Upper lobe of left lung (tissue), 4 donors: ENCODE measurements around the gene TMEM183A.

Source experiments
- POLR2A ChIP-seq, 4 donors: fragments of 450-650 bp; IDR thresholded peaks; one replicate each; pipeline ENCODE4 v1.5.1; 2016 to 2017; ENCODE audit warnings: antibody characterized with exemption in 4 of 4, mild to moderate bottlenecking in 2 of 4
- TF ChIP-seq, protein P1 (sequence below), 6 experiments: fragments of 450-650 bp in 4 of 6; fragments of 200-600 bp in 2 of 6; sonication (generic) in 2 of 6; IDR thresholded peaks; one replicate each; pipeline ENCODE4 v1.5.1; 2016 to 2019; ENCODE audit warnings: antibody characterized with exemption in 6 of 6

DNA sequence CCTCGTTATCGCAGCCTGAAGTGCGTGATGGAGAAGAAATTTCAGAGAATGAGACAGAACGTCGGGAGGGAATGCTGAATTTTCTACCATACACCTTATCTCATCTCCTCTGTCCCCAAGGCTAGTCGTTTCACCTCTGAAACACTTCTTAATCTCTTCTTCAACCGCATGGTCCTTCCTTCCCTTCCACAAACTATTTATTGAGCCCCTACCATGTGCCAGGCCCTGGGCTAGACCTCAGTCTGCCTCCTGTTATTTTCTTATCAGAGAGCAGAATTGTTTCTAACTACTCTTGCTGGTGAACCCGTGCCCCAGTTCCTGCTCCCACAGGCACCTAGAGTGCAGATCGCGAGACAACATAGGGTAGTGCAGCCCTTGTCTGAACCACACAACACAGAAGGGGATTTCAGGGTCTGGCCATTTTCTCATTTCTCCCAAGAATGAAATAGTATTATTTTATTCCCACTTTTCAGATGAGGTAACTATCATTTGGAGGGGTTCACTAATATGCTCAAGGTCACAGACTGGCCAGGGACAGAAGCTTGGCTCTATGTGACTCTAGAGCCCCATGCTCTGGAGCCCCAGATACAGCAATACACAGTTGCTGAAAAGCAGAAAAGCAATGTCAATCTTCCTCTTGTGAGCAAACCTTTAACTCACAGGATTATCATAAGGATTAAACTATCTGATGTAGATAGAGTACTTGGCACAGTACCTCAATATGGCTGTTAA is 48.5 kb upstream of the TMEM183A start:
- TF ChIP-seq, protein P1, sequence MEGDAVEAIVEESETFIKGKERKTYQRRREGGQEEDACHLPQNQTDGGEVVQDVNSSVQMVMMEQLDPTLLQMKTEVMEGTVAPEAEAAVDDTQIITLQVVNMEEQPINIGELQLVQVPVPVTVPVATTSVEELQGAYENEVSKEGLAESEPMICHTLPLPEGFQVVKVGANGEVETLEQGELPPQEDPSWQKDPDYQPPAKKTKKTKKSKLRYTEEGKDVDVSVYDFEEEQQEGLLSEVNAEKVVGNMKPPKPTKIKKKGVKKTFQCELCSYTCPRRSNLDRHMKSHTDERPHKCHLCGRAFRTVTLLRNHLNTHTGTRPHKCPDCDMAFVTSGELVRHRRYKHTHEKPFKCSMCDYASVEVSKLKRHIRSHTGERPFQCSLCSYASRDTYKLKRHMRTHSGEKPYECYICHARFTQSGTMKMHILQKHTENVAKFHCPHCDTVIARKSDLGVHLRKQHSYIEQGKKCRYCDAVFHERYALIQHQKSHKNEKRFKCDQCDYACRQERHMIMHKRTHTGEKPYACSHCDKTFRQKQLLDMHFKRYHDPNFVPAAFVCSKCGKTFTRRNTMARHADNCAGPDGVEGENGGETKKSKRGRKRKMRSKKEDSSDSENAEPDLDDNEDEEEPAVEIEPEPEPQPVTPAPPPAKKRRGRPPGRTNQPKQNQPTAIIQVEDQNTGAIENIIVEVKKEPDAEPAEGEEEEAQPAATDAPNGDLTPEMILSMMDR (IDR thresholded peaks at IDR 0.05): no peak
- TF ChIP-seq POLR2A (IDR thresholded peaks at IDR 0.05): no peak
